ENCODE measurements around the gene DENND10.

GRCh38 chr10:119084896-119085295 is 19.0 kb upstream of the DENND10 start:
- no peak for TF ChIP-seq CTCF (conservative IDR thresholded peaks at IDR 0.05)
- TF ChIP-seq ZFX (IDR thresholded peaks at IDR 0.05) = no peak

Measured in C4-2B (cell line).